Measurements from ENCODE around the gene CDH2.

The CDH2 gene

DNA sequence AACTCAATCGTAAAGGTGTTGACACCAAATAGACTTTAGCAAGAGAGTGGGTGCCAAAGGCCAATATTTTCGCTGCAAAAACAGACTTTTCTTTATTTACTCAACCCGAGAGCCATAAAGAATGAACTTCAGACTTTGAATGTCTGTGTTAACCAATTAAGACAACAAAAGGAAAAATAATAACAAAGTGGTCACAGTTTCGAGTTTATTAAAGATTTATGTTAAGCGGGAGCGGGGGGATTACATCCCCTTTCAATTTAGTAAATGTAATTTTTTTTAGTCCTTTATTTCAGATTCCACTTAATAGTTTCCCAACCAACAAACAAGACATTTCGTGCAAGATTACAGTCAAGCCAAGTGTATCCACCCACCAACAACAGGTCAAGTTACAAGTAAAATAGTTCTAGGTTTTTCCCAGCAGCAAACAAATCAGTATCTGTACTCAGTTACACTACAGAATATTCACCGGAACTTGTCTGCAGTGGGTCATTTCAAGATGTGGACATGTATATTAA lies 9.0 kb downstream of the CDH2 start:
- DNase-seq, result no peak

DNA sequence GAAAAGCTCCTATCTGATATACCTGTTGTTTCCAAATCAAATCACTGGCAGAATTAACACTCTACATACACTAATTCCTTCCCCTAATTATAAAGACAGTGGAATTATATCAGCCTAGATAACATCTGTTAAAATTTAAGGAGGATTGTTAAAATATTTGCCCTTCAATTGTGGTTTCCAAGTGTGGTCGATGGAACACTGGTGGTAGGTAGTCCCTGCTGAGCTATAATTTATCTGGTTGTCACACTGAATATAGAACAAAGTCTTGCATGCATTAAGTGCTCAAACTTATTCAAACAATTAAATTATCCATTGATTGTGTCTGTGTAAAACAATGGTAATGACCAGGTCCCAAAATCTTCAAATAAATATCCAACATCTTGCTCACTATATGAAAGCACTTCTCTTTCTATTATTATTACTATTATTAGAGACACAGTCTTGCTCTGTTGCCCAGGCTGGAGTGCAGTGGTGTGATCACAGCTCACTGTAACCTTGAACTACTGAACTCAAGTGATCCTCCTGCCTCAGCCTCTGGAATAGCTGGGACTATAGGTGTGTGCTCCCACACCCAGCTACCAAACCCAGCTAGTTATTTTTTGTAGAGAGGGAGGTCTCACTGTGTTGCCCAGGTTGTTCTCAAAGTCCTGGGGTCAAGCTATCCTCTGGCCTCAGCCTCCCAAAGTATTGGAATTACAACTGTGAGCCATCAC lies 12.0 kb downstream of the CDH2 start:
- DNase-seq, result no peak

DNA sequence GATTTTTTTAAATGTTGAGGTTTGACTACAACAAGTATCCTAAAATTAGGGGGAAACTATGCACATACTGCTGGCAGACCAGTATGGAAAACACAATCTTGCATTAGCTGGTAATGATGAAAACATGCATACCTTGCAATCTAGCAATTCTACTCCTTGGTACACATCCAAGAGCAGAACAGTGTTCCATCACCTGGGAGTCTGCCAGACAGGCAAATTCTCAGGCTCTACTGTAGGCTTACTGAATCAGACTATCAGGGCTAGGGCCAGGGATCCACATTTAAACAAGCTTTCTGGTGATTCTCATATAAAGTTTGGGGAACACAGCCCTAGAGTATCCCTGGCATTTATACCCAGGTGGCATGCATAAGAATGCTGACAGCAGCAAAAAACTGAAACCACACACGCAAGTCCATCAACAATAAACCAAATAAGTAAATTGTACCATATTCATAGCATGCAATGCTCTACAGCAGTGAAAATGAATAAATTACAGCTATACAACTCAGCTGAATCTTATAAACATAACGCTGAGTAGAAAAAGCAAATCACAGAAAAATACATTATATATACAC lies 13.6 kb downstream of the CDH2 start:
- no peak for DNase-seq

DNA sequence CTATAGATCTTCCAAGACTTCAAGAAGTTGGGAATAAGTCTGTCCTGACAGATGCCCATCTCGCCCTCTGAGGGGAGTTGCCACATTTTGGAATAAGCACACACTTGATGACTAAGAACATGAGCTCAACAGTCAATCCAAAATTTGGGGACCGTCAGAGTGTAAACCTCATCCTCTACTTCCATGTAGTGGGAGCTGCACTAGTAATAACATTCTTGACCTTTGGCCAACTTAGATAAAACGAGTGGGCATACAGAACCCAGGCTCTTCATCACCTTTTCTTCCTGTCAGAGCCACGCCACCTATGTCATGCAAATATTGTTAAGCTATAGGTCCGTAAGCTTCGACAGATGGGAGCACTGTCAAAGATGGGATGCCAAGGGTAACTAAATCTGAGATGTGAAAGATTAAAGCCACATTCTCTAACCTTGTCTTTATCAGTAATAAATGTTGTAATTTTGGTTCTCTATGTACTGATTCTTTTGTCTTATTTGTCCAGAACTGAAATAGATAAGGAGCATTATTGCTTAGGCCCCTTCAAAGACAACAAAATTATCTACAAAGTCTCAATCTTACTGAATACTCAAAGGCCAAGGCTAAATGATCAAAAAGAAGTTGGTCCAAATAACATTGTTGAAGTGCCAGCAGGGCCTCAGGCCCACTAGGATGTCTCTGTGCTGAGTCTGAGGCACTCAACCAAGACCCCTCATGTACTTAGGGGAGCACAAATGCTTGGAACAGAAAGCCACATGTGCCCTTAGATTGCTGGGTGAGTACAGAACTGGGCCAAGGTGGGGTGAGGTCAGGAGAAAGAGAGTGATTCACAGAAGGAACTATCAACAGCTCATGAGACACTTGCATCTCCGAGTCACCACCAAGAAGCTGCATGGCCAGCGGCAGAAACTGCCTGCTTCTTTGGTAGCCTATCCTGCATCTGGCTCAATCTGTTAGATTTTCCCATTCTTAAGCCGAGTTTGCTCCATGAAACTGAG lies 15.0 kb downstream of the CDH2 start:
- DNase-seq, result no peak

DNA sequence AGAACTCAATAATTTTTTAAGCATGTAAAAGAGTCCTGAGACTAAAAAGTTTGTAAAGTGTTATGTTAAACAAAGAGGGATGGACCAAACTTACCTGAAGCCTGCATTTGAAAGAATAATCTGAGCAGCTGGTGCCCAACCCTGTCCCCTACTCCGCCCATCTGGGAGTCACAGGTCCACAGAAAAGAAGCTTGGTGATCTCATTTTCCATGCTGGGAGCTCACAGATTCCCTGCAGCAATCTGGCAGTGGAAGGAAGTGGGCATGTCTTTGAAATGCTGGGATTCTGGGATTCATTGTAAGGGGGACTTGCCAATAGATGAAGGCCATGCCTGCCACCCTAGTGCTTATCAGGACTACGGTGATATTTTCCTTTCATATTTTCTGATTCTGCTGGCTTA lies 17.9 kb downstream of the CDH2 start:
- no peak for DNase-seq

- DNase-seq, result no peak
These were observed 18.8 kb downstream of the CDH2 start for GRCh38 chr18:28158083-28158581.

DNA sequence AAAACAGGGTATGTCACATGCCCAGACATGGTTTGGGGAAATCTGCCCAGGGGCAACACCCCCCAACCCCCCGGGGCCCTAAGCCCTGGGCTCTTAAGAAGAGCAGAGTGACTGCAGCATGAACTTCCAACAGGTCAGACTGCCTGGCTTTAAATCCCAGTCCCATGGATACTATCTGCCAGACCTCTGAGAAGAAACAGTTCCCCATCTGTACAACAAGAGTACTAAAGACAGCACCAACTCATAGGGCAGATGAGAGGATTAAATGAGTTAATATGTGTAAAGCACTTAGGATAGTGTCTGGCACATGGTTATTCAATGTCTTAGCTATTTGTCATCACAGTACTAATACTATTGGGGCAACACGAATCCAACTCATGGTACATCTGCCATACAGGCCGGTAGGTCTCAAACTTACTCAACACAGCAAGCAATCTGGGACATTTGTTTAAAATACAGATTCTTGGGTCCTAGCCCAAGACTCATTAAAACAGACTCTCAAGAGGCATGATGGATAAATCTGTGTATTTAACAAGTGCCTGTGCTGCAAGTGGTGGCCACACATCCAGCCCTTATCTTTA lies 23.4 kb downstream of the CDH2 start:
- DNase-seq, result no peak

GRCh38 chr18:28152754-28153153 lies 24.2 kb downstream of the CDH2 start:
- peak; percentile 37 for DNase-seq

DNA sequence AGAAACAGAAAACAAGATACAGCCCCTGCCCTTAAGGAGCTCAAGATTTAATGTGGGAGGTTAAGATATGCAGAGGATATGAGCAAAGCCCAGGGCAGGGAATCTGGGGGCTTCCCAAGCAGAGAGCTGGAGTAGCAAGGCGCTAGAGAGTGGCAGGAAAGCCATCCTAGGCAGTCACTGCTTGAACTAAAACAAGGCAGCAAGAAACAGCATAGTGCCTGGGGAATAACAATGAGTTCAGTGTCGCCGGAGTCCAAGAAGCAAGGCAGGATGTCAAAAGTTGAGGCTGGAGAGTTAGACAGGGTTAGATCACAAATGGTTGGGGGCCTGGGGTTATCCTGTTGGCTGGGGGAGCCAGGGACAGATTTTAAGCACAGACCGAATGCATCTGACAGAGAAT lies 24.6 kb downstream of the CDH2 start:
- no peak for DNase-seq

- no peak for DNase-seq
These were observed 25.5 kb downstream of the CDH2 start for GRCh38 chr18:28151434-28151833.

DNA sequence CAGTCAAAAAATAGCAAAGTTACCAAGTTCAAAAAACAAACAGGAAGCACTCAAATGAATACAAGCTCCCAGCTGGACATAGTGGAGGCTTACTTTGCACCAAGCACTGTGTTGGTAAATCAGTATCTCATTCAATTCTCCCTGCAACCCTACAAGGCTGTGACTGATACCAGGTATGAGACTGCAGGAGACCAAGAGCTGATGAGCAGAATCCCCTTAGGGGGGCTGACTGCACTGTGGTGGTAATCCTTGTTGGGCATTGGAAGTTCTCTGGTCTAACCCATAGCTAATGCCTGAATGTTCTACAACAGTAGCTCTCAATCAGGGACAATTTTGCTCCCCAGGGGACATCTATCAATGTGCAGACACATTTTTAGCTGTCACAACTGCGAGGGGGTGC lies 26.0 kb downstream of the CDH2 start:
- DNase-seq, result no peak

GRCh38 chr18:28149810-28150420 lies 27.0 kb downstream of the CDH2 start:
- DNase-seq, result no peak

DNA sequence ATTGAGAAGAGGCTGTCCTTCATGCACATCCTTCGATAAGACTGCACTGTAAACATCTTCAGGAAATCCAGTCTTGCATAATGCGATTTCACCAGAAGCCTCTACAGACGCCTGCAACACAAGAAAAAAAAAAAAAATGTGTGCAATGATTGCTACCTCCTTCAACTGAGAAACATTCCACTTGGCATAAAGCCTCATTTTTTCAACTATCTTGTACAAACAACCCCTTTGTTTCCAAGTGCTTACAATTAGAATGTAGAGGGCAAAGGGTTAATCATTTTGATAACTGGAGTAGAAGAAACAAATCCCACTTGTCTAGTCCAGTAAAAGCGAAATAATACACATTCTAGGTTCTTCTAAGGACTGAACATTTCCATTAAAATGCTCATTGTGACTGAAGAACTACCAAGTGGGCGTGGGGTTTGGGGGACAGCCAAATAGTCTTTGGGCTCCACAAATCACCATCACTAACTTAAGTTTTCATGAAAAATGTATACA lies 29.2 kb downstream of the CDH2 start:
- DNase-seq, result peak; percentile 79

DNA sequence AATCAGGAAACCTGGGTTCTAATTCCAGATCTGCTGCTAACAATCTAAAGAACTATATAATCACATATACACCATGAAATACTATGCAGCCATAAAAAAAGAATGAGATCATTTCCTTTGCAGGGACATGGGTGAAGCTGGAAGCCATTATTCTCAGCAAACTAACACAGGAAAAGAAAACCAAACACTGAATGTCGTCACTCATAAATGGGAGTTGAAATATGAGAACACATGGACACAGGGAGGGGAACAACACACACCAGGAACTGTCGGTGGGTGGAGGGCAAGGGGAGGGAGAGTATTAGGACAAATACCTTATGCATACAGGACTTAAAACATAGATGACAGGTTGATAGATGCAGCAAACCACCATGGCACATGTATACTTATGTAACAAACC lies 33.2 kb downstream of the CDH2 start:
- DNase-seq, result no peak

- no peak for DNase-seq
These were observed 38.1 kb downstream of the CDH2 start for GRCh38 chr18:28138816-28139215.

DNA sequence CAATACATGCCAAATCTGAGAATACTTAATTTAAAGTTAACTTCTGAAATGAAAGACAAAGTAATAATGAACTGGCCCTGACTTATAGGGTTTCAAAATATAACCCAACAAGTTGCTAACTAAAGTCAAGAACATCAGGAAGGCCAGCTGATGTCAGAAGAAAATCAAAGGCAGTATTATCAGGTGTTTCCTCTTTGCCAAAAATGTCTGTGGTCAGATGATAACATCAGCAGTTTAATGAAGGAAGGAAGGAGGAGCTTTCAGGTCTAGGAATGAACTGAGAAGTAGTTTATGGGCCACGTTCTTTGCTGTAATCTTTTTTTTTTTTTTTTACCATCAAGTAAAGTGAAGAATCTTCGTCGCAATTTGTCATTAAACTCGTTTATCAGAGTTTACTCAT lies 40.9 kb downstream of the CDH2 start:
- DNase-seq, result no peak

DNA sequence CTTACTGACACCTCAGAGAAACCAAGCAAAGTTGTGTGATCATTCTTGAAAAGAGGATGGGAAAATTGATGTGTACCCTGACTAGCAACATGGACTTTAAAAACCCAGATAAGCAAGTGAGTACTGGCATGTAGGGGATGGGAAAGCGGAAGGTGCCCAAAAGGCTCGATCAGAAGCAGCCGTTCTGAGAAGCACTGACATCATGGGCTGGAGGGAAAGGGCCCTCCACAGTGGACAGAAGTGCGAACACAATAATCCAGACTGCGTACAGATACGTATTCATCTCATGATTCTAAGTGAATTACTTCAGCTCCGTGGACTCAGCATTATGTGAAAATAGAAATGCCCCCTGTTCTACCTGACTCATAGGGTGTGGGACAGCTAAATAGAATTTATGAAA lies 42.2 kb downstream of the CDH2 start:
- no peak for DNase-seq

- DNase-seq, result no peak
These were observed 44.8 kb downstream of the CDH2 start for GRCh38 chr18:28132084-28132483.

DNA sequence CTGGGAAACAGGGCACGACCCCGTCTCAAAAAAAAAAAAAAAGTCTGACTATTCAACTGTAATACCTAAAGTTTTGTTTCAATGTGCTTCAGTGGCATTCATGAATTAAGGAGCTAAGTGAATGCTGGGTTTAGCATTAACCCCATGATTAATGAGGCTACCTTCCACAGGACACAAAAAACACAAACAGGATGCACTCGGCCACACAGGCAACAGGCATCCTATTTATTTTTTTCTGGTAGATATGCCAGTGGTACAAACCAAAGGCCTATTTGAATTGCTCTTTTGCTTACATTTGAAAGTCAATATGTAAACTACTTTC lies 48.3 kb downstream of the CDH2 start:
- no peak for DNase-seq

DNA sequence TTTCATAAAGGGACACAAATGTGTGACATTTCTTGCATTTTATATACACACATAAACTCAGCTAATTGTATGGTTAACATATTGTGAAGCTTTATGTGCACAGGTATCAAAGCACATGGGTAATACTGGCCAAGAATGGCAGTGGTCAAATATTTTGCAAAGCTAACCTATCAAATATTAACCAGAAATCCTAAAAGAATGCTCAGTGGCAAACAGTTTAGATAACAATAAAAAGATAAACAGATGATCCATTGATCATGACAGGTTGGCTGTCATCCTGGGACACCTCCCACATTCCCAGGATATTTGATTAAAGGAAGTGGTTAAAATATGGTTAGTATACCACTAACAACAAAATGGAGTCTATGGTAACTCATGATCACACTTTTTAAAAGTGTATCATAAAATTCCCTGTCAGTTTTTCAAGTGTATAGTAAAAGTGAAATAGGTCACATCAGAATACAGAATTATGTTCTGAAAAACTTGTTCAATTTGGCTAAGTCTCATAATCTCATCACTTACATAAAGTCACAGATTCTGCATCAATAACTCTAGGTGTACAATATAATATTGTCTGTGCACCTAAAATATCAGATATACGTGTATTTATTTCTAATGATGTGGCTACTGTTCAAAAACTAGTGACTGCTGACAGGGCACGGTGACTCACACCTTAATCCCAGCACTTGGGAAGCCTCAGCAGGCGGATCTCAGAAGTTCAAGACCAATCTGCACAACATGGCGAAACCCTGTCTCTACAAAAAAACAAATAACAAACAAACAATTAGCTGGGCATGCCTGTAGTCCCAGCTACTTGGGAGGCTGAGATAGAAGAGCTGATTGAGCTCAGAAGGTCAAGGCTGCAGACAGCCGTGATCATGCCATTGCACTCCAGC lies 48.9 kb downstream of the CDH2 start:
- DNase-seq, result no peak

DNA sequence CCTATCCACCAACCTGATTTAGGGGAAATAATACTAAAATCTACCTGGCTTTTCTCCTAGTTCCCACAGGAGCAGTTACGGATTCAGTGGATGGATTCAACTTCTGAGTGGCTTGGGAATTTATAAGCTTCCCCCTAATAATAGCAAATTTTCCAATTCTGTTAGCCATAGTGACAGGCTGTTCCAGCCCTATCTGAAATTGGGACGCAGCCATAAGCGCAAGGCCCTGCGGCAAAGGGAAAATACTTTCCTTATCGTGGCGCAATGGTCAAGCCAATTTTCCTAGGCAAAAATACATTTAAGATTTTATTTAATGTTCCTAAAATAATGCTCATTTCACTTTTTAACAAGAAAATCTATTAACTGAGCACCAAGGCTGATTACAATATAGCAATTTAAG lies 49.7 kb downstream of the CDH2 start:
- DNase-seq, result no peak
